Caco-2 (cell line): ENCODE data around the gene PARD3. TPM values are rescaled to one million over a fixed set of nuclear protein-coding genes. Genes with fewer than 3 reads are reported as not detected.

Experiments used
- BruUV-seq: library from RNA; stranded (reverse); fragments of 400-500 nt; replicated peaks from 2 replicates; lab custom pipeline; 2021; lab: Mats Ljungman, UMichigan
- CTCF ChIA-PET: fragments of 300-600 bp; sonication (Branson Sonifier 250); formaldehyde crosslinking; loops from one replicate; lab custom pipeline; 2022; ENCODE audit warnings: antibody characterized with exemption; lab: Charles Lee
- POLR2A ChIA-PET: fragments of 300-600 bp; sonication (Branson Sonifier 250); formaldehyde crosslinking; loops from one replicate; lab custom pipeline; 2022; ENCODE audit warnings: antibody characterized with exemption; lab: Charles Lee
- DNase-seq, 2 experiments: peaks; one replicate each; pipeline versions ENCODE4 v3.0.0 to v3.0.0-alpha.2; 2020 to 2022
- H3K27me3 ChIP-seq: replicated peaks from 2 replicates; pipeline ENCODE4 v1.6.0; 2011; ENCODE audit warnings: low read length; ENCODE audit not compliant: control insufficient read depth, insufficient read depth
- H3K36me3 ChIP-seq: 2 replicates; pipeline ENCODE4 v1.5.1; 2011; ENCODE audit warnings: low read length; ENCODE audit not compliant: control insufficient read depth, insufficient read depth
- H3K4me1 ChIP-seq: fragments of 250-450 bp; sonication (Bioruptor Pico); 2 replicates; pipeline ENCODE4 v1.5.1; 2020; ENCODE audit warnings: mild to moderate bottlenecking
- H3K4me3 ChIP-seq: 2 replicates; pipeline ENCODE4 v1.5.1; 2011; ENCODE audit warnings: low read depth, mild to moderate bottlenecking, control low read depth, low read length
- H3K9me3 ChIP-seq: fragments of 250-450 bp; sonication (Bioruptor Pico); 2 replicates; pipeline ENCODE4 v1.5.1; 2020; ENCODE audit warnings: mild to moderate bottlenecking, moderate library complexity
- H3K27ac Mint-ChIP-seq: one replicate; pipeline ENCODE4 v1.8.0; 2022; ENCODE audit warnings: mixed read lengths; ENCODE audit not compliant: unreplicated experiment
- H3K27me3 Mint-ChIP-seq: one replicate; pipeline ENCODE4 v1.8.0; 2022; ENCODE audit warnings: mixed read lengths; ENCODE audit not compliant: insufficient read depth, unreplicated experiment
- H3K36me3 Mint-ChIP-seq: one replicate; pipeline ENCODE4 v1.8.0; 2022; ENCODE audit warnings: mild to moderate bottlenecking, mixed read lengths; ENCODE audit not compliant: insufficient read depth, unreplicated experiment
- H3K4me1 Mint-ChIP-seq: one replicate; pipeline ENCODE4 v1.8.0; 2022; ENCODE audit warnings: low read depth, mixed read lengths; ENCODE audit not compliant: unreplicated experiment
- H3K4me3 Mint-ChIP-seq: one replicate; pipeline ENCODE4 v1.8.0; 2022; ENCODE audit warnings: mild to moderate bottlenecking, moderate library complexity, mixed read lengths; ENCODE audit not compliant: unreplicated experiment
- H3K9me3 Mint-ChIP-seq: one replicate; pipeline ENCODE4 v1.8.0; 2022; ENCODE audit warnings: mixed read lengths; ENCODE audit not compliant: unreplicated experiment
- intact Hi-C: fragments of 100-400 bp; cut with micrococcal nuclease; formaldehyde crosslinking; loops from one replicate; pipeline ENCODE4 v1.10.0; 2022; ENCODE audit not compliant: unreplicated experiment
- total RNA-seq: library from RNA; stranded (reverse); gene quantifications from 2 replicates; pipeline ENCODE4 v1.2.3, GENCODE V29; 2022
- TF ChIP-seq, protein P1 (sequence below), 2 experiments: fragments of 200-600 bp in 1 of 2; IDR thresholded peaks; 1 replicate in 1 of 2; 2 replicates in 1 of 2; pipeline versions ENCODE4 v1.5.1 to v1.8.0; 2011 to 2022; ENCODE audit warnings: antibody characterized with exemption in 1 of 2, control low read depth in 1 of 2, inconsistent platforms in 1 of 2, low read depth in 1 of 2, low read length in 1 of 2, mild to moderate bottlenecking in 1 of 2, moderate library complexity in 1 of 2; ENCODE audit not compliant: insufficient read depth in 1 of 2, severe bottlenecking in 1 of 2, unreplicated experiment in 1 of 2

PARD3 gene
- total RNA-seq, 1 experiment from 2014 or later: 80.7 TPM

DNA sequence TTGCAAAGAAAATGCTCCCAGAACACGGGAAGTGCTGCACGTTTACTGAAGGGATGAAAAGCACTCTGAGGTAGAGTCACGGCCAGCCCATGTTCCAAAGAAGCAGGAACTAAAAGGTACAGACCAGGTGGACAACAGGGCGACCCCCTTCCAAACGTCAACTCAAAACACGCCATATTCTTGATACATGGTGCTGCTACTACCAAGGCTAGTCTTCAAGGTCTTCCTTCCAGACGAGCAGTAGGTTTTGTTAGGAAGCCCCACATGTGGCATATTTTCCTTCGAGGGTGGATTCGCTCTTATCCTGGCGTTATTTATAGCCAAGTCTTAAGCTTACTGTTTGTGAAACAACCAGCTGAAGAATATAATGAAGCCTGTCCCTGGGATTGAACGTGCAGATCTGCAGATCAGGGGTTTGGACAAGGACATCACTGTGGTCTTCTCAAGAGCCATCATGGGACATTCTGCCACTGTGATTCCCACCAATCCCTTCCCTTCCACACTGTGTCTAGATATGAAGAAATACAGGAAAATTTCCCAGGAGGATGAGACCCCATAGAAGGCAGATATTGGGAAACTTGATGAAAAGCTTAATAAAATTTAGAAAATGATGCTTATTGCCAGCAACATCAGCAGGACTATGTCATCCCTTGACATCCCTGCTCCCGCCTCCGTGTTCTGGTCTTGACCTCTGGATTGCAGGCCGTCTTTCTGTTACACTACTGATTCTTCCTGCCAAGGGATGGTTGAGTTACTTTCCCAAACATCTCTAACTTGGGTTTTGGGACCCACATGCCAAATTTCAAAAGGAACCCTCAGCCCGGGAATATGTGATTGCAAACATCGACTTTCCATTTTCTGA lies 734.4 kb downstream of the PARD3 start:
- no peak for DNase-seq
- Mint-ChIP-seq H3K36me3 (no peaks in the 10 kb centered on the region), H3K4me1 (no peaks in the 10 kb centered on the region), H3K27me3 (no peaks in the 10 kb centered on the region), H3K4me3 (no peak overlapping the region), H3K9me3 (peaks cover 12% of the 10 kb centered on the region), H3K27ac (no peak overlapping the region)
- Histone ChIP-seq H3K36me3 (no peaks in the 10 kb centered on the region), H3K4me1 (no peaks in the 10 kb centered on the region), H3K4me3 (no peak overlapping the region), H3K27me3 (no peaks in the 10 kb centered on the region), H3K9me3 (peaks cover 31% of the 10 kb centered on the region)
- TF ChIP-seq, protein P1, sequence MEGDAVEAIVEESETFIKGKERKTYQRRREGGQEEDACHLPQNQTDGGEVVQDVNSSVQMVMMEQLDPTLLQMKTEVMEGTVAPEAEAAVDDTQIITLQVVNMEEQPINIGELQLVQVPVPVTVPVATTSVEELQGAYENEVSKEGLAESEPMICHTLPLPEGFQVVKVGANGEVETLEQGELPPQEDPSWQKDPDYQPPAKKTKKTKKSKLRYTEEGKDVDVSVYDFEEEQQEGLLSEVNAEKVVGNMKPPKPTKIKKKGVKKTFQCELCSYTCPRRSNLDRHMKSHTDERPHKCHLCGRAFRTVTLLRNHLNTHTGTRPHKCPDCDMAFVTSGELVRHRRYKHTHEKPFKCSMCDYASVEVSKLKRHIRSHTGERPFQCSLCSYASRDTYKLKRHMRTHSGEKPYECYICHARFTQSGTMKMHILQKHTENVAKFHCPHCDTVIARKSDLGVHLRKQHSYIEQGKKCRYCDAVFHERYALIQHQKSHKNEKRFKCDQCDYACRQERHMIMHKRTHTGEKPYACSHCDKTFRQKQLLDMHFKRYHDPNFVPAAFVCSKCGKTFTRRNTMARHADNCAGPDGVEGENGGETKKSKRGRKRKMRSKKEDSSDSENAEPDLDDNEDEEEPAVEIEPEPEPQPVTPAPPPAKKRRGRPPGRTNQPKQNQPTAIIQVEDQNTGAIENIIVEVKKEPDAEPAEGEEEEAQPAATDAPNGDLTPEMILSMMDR (IDR thresholded peaks at IDR 0.05; ENCODE audit: insufficient read depth in 1 of 2, low read depth in 1 of 2, low read length in 1 of 2, severe bottlenecking in 1 of 2, unreplicated experiment in 1 of 2): no peak
- POLR2A ChIA-PET: no interaction called here
- no TSS peak for BruUV-seq
- intact Hi-C loops: loop anchor here (5.0 kb wide), 1 partner anchor 557 kb away; no protein-coding TSS in a partner anchor
- CTCF ChIA-PET: no interaction called here

DNA sequence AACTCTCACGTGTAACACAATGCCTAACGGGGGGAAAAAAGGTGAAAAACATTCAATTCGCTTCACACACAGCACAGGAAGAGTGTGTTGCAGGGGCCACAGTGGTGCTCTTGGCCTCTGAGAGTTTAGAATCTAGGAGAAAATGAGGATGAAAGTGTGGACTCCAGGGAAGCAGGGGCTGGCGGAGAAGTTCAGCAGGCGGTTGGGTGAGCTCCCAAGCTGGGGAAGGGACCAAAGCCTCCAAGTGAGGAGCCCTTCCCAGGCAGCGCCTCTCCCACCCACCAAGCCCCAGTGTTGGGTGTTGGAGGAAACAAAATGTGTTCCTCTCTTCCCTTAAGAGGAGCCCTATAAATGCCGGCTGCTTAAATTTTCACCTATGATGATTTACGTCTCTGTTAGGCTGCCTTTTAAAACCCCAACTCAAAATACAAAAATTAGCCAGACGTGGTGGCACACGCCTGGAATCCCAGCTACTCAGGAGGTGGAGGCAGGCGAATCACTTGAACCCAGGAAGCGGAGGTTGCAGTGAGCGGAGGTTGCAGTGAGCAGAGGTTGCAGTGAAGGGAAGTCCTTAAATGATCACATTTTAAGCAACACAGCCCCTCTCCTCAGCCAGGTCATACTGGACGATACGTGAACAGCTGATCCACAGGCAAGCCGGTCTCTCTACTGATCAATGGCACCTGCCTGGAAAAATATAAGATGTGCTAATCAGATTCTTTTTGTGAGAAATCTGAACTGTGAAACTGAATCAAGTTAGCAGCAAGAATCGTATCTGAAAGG lies 735.2 kb downstream of the PARD3 start:
- intact Hi-C loops: loop anchor here (5.0 kb wide), 1 partner anchor 557 kb away; no protein-coding TSS in a partner anchor
- CTCF ChIA-PET: no interaction called here
- TF ChIP-seq, protein P1 (IDR thresholded peaks at IDR 0.05; ENCODE audit: insufficient read depth in 1 of 2, low read depth in 1 of 2, low read length in 1 of 2, severe bottlenecking in 1 of 2, unreplicated experiment in 1 of 2): no peak
- peaks cover 27% of the 10 kb centered on the region for H3K9me3 ChIP-seq
- H3K4me3 ChIP-seq: no peak overlapping the region
- H3K27me3 Mint-ChIP-seq: no peaks in the 10 kb centered on the region
- POLR2A ChIA-PET: no interaction called here
- H3K9me3 Mint-ChIP-seq: peaks cover 12% of the 10 kb centered on the region
- BruUV-seq: no TSS peak
- H3K36me3 Mint-ChIP-seq: no peaks in the 10 kb centered on the region
- no peaks in the 10 kb centered on the region for H3K4me1 ChIP-seq
- no peaks in the 10 kb centered on the region for H3K4me1 Mint-ChIP-seq
- no peaks in the 10 kb centered on the region for H3K27me3 ChIP-seq
- H3K27ac Mint-ChIP-seq: no peak overlapping the region
- H3K36me3 ChIP-seq: no peaks in the 10 kb centered on the region
- no peak overlapping the region for H3K4me3 Mint-ChIP-seq
- no peak for DNase-seq

DNA sequence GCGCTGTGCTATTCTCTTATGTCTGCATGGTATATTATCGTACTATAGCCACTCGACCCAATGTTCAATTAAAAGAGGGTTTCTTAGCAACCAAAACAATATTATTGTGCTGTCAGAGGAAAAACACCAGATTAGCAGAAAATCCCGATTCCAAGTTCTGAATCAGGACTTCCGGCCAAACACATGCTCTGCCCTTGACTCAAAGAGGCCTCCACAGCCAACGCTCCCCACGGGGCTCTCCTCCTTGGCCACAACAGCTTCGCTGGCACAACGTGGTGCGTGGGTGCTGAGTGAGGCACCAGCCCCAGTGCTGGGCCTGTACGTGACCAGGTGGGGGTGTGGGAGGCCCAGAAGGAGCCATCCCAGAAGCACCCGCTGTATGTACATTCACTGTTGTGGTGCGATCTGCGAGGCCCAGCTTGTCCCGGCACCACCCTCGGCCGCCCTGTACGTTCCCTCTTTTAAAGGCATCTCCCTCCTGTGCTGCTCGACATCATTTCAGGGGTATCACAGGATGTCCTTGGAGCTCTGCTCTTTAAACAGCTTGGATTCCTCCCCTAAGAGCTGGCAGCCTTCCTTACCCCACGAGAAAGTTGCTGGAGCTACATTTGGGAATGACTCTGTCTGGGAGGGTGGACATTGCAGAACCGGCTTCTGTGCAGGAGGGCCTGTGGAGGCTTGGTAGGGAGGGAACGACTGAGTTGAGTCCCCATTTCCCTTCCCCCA lies 736.2 kb downstream of the PARD3 start:
- peaks cover 7% of the 10 kb centered on the region for H3K9me3 Mint-ChIP-seq
- no peaks in the 10 kb centered on the region for H3K36me3 ChIP-seq
- intact Hi-C loops: no loop called here
- H3K27me3 ChIP-seq: no peaks in the 10 kb centered on the region
- no peaks in the 10 kb centered on the region for H3K36me3 Mint-ChIP-seq
- H3K4me1 ChIP-seq: no peaks in the 10 kb centered on the region
- no peak overlapping the region for H3K4me3 Mint-ChIP-seq
- no TSS peak for BruUV-seq
- H3K9me3 ChIP-seq: peaks cover 19% of the 10 kb centered on the region
- no peak overlapping the region for H3K4me3 ChIP-seq
- H3K27me3 Mint-ChIP-seq: no peaks in the 10 kb centered on the region
- POLR2A ChIA-PET: no interaction called here
- no peaks in the 10 kb centered on the region for H3K4me1 Mint-ChIP-seq
- CTCF ChIA-PET: no interaction called here
- TF ChIP-seq, protein P1 (IDR thresholded peaks at IDR 0.05; ENCODE audit: insufficient read depth in 1 of 2, low read depth in 1 of 2, low read length in 1 of 2, severe bottlenecking in 1 of 2, unreplicated experiment in 1 of 2): no peak
- no peak for DNase-seq
- no peak overlapping the region for H3K27ac Mint-ChIP-seq
